ENCODE measurements around the gene RNASE8. TPM values are rescaled to one million over a fixed set of nuclear protein-coding genes. Genes with fewer than 3 reads are reported as not detected.
A peak's percentile ranks its signal among the peaks of the same experiment; 100 is the strongest.

RNASE8 gene
- total RNA-seq, 2 experiments from 2014 or later, result not detected

GRCh38 chr14:21098076-21098891 lies 40.7 kb downstream of the RNASE8 start, which contains the start of gene ZNF219:
Gene ZNF219, minus strand, starts transcription at chr14:21098655. Its CDS starts 5,064 bp downstream, at chr14:21093591.
- no peaks in the 10 kb centered on the region for H3K27me3 Mint-ChIP-seq
- H3K9me3 Mint-ChIP-seq, result no peaks in the 10 kb centered on the region
- intact Hi-C loops (cut with micrococcal nuclease), result no loop called here
- no peaks in the 10 kb centered on the region for H3K36me3 Mint-ChIP-seq
- H3K27ac Mint-ChIP-seq, result peak within 1 kb of the TSS; percentile 40
- H3K4me1 Mint-ChIP-seq (ENCODE audit: low read depth), result peaks cover 36% of the 10 kb centered on the region
- peak; percentile 42 for DNase-seq
- peak within 1 kb of the TSS; percentile 79 for H3K4me3 Mint-ChIP-seq
- CTCF ChIA-PET, result interaction anchor here (0.9 to 7.8 kb wide), 5 partner anchors 9 to 83 kb away, joined by 5 to 278 read pairs (median 6); no protein-coding TSS in a partner anchor
- POLR2A ChIA-PET, result interaction anchor here (1.5 kb wide), 1 partner anchor 28 kb away, joined by 4 read pairs; the partner anchor contains the start of gene ARHGEF40

GRCh38 chr14:21098892-21099595 lies 41.4 kb downstream of the RNASE8 start:
- no peaks in the 10 kb centered on the region for H3K9me3 Mint-ChIP-seq
- DNase-seq, result no peak
- ChIA-PET POLR2A (no interaction called here), CTCF (interaction anchor here (1.4 to 12.5 kb wide), 5 partner anchors 12 to 83 kb away, joined by 5 to 334 read pairs (median 9); no protein-coding TSS in a partner anchor)
- H3K27ac Mint-ChIP-seq, result peak overlapping the region; percentile 40
- no peaks in the 10 kb centered on the region for H3K27me3 Mint-ChIP-seq
- peaks cover 38% of the 10 kb centered on the region for H3K4me1 Mint-ChIP-seq (ENCODE audit: low read depth)
- intact Hi-C loops (cut with micrococcal nuclease), result no loop called here
- peak overlapping the region; percentile 79 for H3K4me3 Mint-ChIP-seq
- no peaks in the 10 kb centered on the region for H3K36me3 Mint-ChIP-seq

- intact Hi-C loops (cut with micrococcal nuclease), result no loop called here
- Mint-ChIP-seq H3K9me3 (no peaks in the 10 kb centered on the region), H3K4me3 (peak overlapping the region; percentile 79), H3K27ac (no peak overlapping the region), H3K36me3 (no peaks in the 10 kb centered on the region), H3K27me3 (no peaks in the 10 kb centered on the region), H3K4me1 (ENCODE audit: low read depth) (peaks cover 40% of the 10 kb centered on the region)
- no peak for DNase-seq
- CTCF ChIA-PET, result interaction anchor here (0.9 to 12.5 kb wide), 3 partner anchors 13 to 83 kb away, joined by 4 to 334 read pairs (median 134); no protein-coding TSS in a partner anchor
- POLR2A ChIA-PET, result no interaction called here
Observed at GRCh38 chr14:21099596-21099985, 42.0 kb downstream of the RNASE8 start.

- H3K9me3 Mint-ChIP-seq, result no peaks in the 10 kb centered on the region
- no peak within 1 kb of the TSS for H3K4me3 Mint-ChIP-seq
- intact Hi-C loops (cut with micrococcal nuclease), result loop anchor here (5.0 to 10.0 kb wide), 4 partner anchors 166 to 646 kb away; partner anchors contain the start of genes APEX1, HNRNPC, OSGEP and RNASE4
- DNase-seq, result no peak
- CTCF ChIA-PET, result interaction anchor here (1.4 to 12.5 kb wide), 5 partner anchors 7 to 130 kb away, joined by 4 to 334 read pairs (median 134); no protein-coding TSS in a partner anchor
- H3K27me3 Mint-ChIP-seq, result no peaks in the 10 kb centered on the region
- POLR2A ChIA-PET, result no interaction called here
- no peaks in the 10 kb centered on the region for H3K36me3 Mint-ChIP-seq
- no peak within 1 kb of the TSS for H3K27ac Mint-ChIP-seq
- H3K4me1 Mint-ChIP-seq (ENCODE audit: low read depth), result peaks cover 42% of the 10 kb centered on the region
Observed at GRCh38 chr14:21100931-21101330, 43.3 kb downstream of the RNASE8 start, which contains the start of gene TMEM253. Gene TMEM253, plus strand, starts transcription at chr14:21101066. Its CDS starts 278 bp downstream, at chr14:21101344.

- CTCF ChIA-PET, result interaction anchor here (0.6 to 12.5 kb wide), 8 partner anchors 8 to 172 kb away, joined by 3 to 334 read pairs (median 48); no protein-coding TSS in a partner anchor
- intact Hi-C loops (cut with micrococcal nuclease), result loop anchor here (5.0 to 10.0 kb wide), 4 partner anchors 165 to 647 kb away; partner anchors contain the start of genes APEX1, HNRNPC, OSGEP and RNASE4
- no peaks in the 10 kb centered on the region for H3K27me3 Mint-ChIP-seq
- no peak overlapping the region for H3K27ac Mint-ChIP-seq
- POLR2A ChIA-PET, result interaction anchor here (0.6 to 2.0 kb wide), 2 partner anchors 9 to 127 kb away, joined by 5 read pairs; no protein-coding TSS in a partner anchor
- no peaks in the 10 kb centered on the region for H3K9me3 Mint-ChIP-seq
- H3K4me1 Mint-ChIP-seq (ENCODE audit: low read depth), result peaks cover 48% of the 10 kb centered on the region
- no peak for DNase-seq
- H3K36me3 Mint-ChIP-seq, result no peaks in the 10 kb centered on the region
- H3K4me3 Mint-ChIP-seq, result peak overlapping the region; percentile 57
Observed at GRCh38 chr14:21101802-21102413, 44.3 kb downstream of the RNASE8 start.

GRCh38 chr14:21102521-21103410 lies 45.1 kb downstream of the RNASE8 start:
- no peak for DNase-seq
- intact Hi-C loops (cut with micrococcal nuclease), result loop anchor here (5.0 to 10.0 kb wide), 4 partner anchors 165 to 648 kb away; partner anchors contain the start of genes APEX1, HNRNPC, OSGEP and RNASE4
- Mint-ChIP-seq H3K36me3 (no peaks in the 10 kb centered on the region), H3K4me3 (peak overlapping the region; percentile 85), H3K9me3 (no peaks in the 10 kb centered on the region), H3K27ac (peak overlapping the region; percentile 76), H3K27me3 (no peaks in the 10 kb centered on the region), H3K4me1 (ENCODE audit: low read depth) (peaks cover 45% of the 10 kb centered on the region)
- POLR2A ChIA-PET, result interaction anchor here (1.1 to 2.6 kb wide), 6 partner anchors 10 to 420 kb away, joined by 3 to 13 read pairs (median 4); no protein-coding TSS in a partner anchor
- CTCF ChIA-PET, result interaction anchor here (0.6 to 12.5 kb wide), 10 partner anchors 9 to 132 kb away, joined by 3 to 334 read pairs (median 37); partner anchors contain the start of gene ARHGEF40

GRCh38 chr14:21103411-21103709 lies 45.7 kb downstream of the RNASE8 start:
- intact Hi-C loops (cut with micrococcal nuclease), result loop anchor here (5.0 to 10.0 kb wide), 4 partner anchors 164 to 649 kb away; partner anchors contain the start of genes APEX1, HNRNPC, OSGEP and RNASE4
- Mint-ChIP-seq H3K9me3 (no peaks in the 10 kb centered on the region), H3K27ac (peak overlapping the region; percentile 76), H3K27me3 (no peaks in the 10 kb centered on the region), H3K4me3 (peak overlapping the region; percentile 85), H3K36me3 (no peaks in the 10 kb centered on the region), H3K4me1 (ENCODE audit: low read depth) (peaks cover 45% of the 10 kb centered on the region)
- POLR2A ChIA-PET, result interaction anchor here (1.1 to 2.6 kb wide), 6 partner anchors 10 to 420 kb away, joined by 3 to 13 read pairs (median 4); no protein-coding TSS in a partner anchor
- CTCF ChIA-PET, result interaction anchor here (0.9 to 12.5 kb wide), 12 partner anchors 10 to 407 kb away, joined by 3 to 334 read pairs (median 18); partner anchors contain the start of gene ARHGEF40
- DNase-seq, result no peak

GRCh38 chr14:21103710-21104447 lies 46.3 kb downstream of the RNASE8 start:
- CTCF ChIA-PET, result interaction anchor here (0.8 to 12.5 kb wide), 23 partner anchors 9 to 1662 kb away, joined by 3 to 334 read pairs (median 4); partner anchors contain the start of genes ARHGEF40 and NDRG2
- Mint-ChIP-seq H3K27ac (peak overlapping the region; percentile 76), H3K4me1 (ENCODE audit: low read depth) (peaks cover 41% of the 10 kb centered on the region), H3K36me3 (no peaks in the 10 kb centered on the region), H3K27me3 (no peaks in the 10 kb centered on the region), H3K4me3 (peak overlapping the region; percentile 85), H3K9me3 (no peaks in the 10 kb centered on the region)
- DNase-seq, result peak; percentile 96
- intact Hi-C loops (cut with micrococcal nuclease), result loop anchor here (1.0 to 10.0 kb wide), 10 partner anchors 12 to 649 kb away; partner anchors contain the start of genes APEX1, HNRNPC, METTL17 and OSGEP
- POLR2A ChIA-PET, result interaction anchor here (0.5 to 2.6 kb wide), 9 partner anchors 12 to 421 kb away, joined by 3 to 13 read pairs (median 4); partner anchors contain the start of gene NDRG2

GRCh38 chr14:21104448-21105060 lies 46.9 kb downstream of the RNASE8 start:
- ChIA-PET POLR2A (interaction anchor here (0.5 to 2.6 kb wide), 8 partner anchors 12 to 421 kb away, joined by 3 to 13 read pairs (median 4); partner anchors contain the start of gene NDRG2), CTCF (interaction anchor here (0.6 to 12.5 kb wide), 28 partner anchors 8 to 1661 kb away, joined by 3 to 334 read pairs (median 4); partner anchors contain the start of genes ARHGEF40 and NDRG2)
- Mint-ChIP-seq H3K4me3 (peak overlapping the region; percentile 85), H3K27me3 (no peaks in the 10 kb centered on the region), H3K27ac (peak overlapping the region; percentile 76), H3K36me3 (no peaks in the 10 kb centered on the region), H3K9me3 (no peaks in the 10 kb centered on the region), H3K4me1 (ENCODE audit: low read depth) (peaks cover 39% of the 10 kb centered on the region)
- intact Hi-C loops (cut with micrococcal nuclease), result loop anchor here (1.0 to 10.0 kb wide), 10 partner anchors 12 to 650 kb away; partner anchors contain the start of genes APEX1, HNRNPC, METTL17 and OSGEP
- DNase-seq, result peak; percentile 81
